IgD-negative memory B cell (primary cell): Measurements from ENCODE around the gene SNAP29. TPM values are rescaled to one million over a fixed set of nuclear protein-coding genes. Genes with fewer than 3 reads are reported as not detected.
"Not testable (repeated sequence)": the region's sequence is repeated elsewhere in the genome, so short reads cannot be mapped to it uniquely, and the experiment has no call there.

Experiments used
- H3K27ac Mint-ChIP-seq, 3 donors: one replicate each; pipeline ENCODE4 v1.8.0; 2020 to 2022; ENCODE audit warnings: mild to moderate bottlenecking in 3 of 3, mixed read lengths in 3 of 3, moderate library complexity in 1 of 3
- H3K27me3 Mint-ChIP-seq: one replicate; pipeline ENCODE4 v1.8.0; 2021; ENCODE audit warnings: mixed read lengths
- H3K36me3 Mint-ChIP-seq: one replicate; pipeline ENCODE4 v1.8.0; 2020; ENCODE audit warnings: mild to moderate bottlenecking, mixed read lengths
- H3K4me1 Mint-ChIP-seq, 3 donors: one replicate each; pipeline ENCODE4 v1.8.0; 2020 to 2022; ENCODE audit warnings: mixed read lengths in 3 of 3, mild to moderate bottlenecking in 1 of 3
- H3K4me3 Mint-ChIP-seq, 4 donors: one replicate each; pipeline ENCODE4 v1.8.0; 2020 to 2022; ENCODE audit warnings: mild to moderate bottlenecking in 4 of 4, mixed read lengths in 4 of 4, moderate library complexity in 3 of 4
- H3K9me3 Mint-ChIP-seq, 3 donors: one replicate each; pipeline ENCODE4 v1.8.0; 2020 to 2021; ENCODE audit warnings: mixed read lengths in 3 of 3, mild to moderate bottlenecking in 1 of 3
- polyA plus RNA-seq: library from polyadenylated mRNA; unstranded; fragments of 300-500 nt; fragmentation: Illumina TruSeq; gene quantifications from one replicate; pipeline ENCODE4 v1.2.3, GENCODE V29; 2021

Gene SNAP29
- polyA plus RNA-seq, 1 donor from 2014 or later, result 23.0 TPM

GRCh38 chr22:20889904-20890540 lies 31.2 kb downstream of the SNAP29 start:
- Mint-ChIP-seq H3K27ac (no peak overlapping the region), H3K4me1 (no peaks in the 10 kb centered on the region), H3K36me3 (peaks cover 10% of the 10 kb centered on the region), H3K9me3 (no peaks in the 10 kb centered on the region), H3K4me3 (no peak overlapping the region), H3K27me3 (no peaks in the 10 kb centered on the region)

- peaks cover 10% of the 10 kb centered on the region for H3K36me3 Mint-ChIP-seq
- H3K4me1 Mint-ChIP-seq, result no peaks in the 10 kb centered on the region
- no peaks in the 10 kb centered on the region for H3K9me3 Mint-ChIP-seq
- no peak overlapping the region for H3K27ac Mint-ChIP-seq
- H3K27me3 Mint-ChIP-seq, result no peaks in the 10 kb centered on the region
- H3K4me3 Mint-ChIP-seq, result no peak overlapping the region
Observed at GRCh38 chr22:20890975-20891374, 32.2 kb downstream of the SNAP29 start.

GRCh38 chr22:20897737-20898136 lies 38.9 kb downstream of the SNAP29 start:
- H3K4me1 Mint-ChIP-seq, H3K36me3 Mint-ChIP-seq, H3K9me3 Mint-ChIP-seq, H3K4me3 Mint-ChIP-seq, H3K27me3 Mint-ChIP-seq, H3K27ac Mint-ChIP-seq: not testable (repeated sequence)

- H3K27me3 Mint-ChIP-seq, result no peaks in the 10 kb centered on the region
- H3K4me1 Mint-ChIP-seq, result no peaks in the 10 kb centered on the region
- H3K27ac Mint-ChIP-seq, result no peak overlapping the region
- H3K4me3 Mint-ChIP-seq, result no peak overlapping the region
- H3K9me3 Mint-ChIP-seq, result no peaks in the 10 kb centered on the region
- H3K36me3 Mint-ChIP-seq, result peaks cover 2% of the 10 kb centered on the region
Observed at GRCh38 chr22:20899827-20900423, 41.1 kb downstream of the SNAP29 start.

- not testable (repeated sequence) for H3K27me3 Mint-ChIP-seq, H3K27ac Mint-ChIP-seq, H3K4me1 Mint-ChIP-seq, H3K9me3 Mint-ChIP-seq, H3K36me3 Mint-ChIP-seq, H3K4me3 Mint-ChIP-seq
Observed at GRCh38 chr22:20901093-20902033, 42.6 kb downstream of the SNAP29 start.

GRCh38 chr22:20903093-20903492 lies 44.3 kb downstream of the SNAP29 start:
- H3K9me3 Mint-ChIP-seq, result no peaks in the 10 kb centered on the region
- H3K27ac Mint-ChIP-seq, result no peak overlapping the region
- H3K4me1 Mint-ChIP-seq, result no peaks in the 10 kb centered on the region
- H3K4me3 Mint-ChIP-seq, result no peak overlapping the region
- H3K36me3 Mint-ChIP-seq, result no peaks in the 10 kb centered on the region
- H3K27me3 Mint-ChIP-seq, result no peaks in the 10 kb centered on the region

- H3K4me3 Mint-ChIP-seq, result no peak overlapping the region
- no peak overlapping the region for H3K27ac Mint-ChIP-seq
- H3K36me3 Mint-ChIP-seq, result no peaks in the 10 kb centered on the region
- no peaks in the 10 kb centered on the region for H3K4me1 Mint-ChIP-seq
- H3K9me3 Mint-ChIP-seq, result no peaks in the 10 kb centered on the region
- no peaks in the 10 kb centered on the region for H3K27me3 Mint-ChIP-seq
Observed at GRCh38 chr22:20904008-20904979, 45.5 kb downstream of the SNAP29 start.

GRCh38 chr22:20904980-20905355 lies 46.2 kb downstream of the SNAP29 start:
- Mint-ChIP-seq H3K4me3 (no peak overlapping the region), H3K27ac (no peak overlapping the region), H3K9me3 (no peaks in the 10 kb centered on the region), H3K36me3 (no peaks in the 10 kb centered on the region), H3K27me3 (no peaks in the 10 kb centered on the region), H3K4me1 (peaks cover 0 to under 1% (median 0%) of the 10 kb centered on the region in 3 donors)

- H3K4me1 Mint-ChIP-seq, result peaks cover 0 to 1% (median 0%) of the 10 kb centered on the region in 3 donors
- H3K27ac Mint-ChIP-seq, result no peak overlapping the region
- no peaks in the 10 kb centered on the region for H3K36me3 Mint-ChIP-seq
- H3K27me3 Mint-ChIP-seq, result no peaks in the 10 kb centered on the region
- H3K4me3 Mint-ChIP-seq, result no peak overlapping the region
- no peaks in the 10 kb centered on the region for H3K9me3 Mint-ChIP-seq
Observed at GRCh38 chr22:20905415-20906386, 46.9 kb downstream of the SNAP29 start.

GRCh38 chr22:20906387-20906767 lies 47.6 kb downstream of the SNAP29 start:
- no peaks in the 10 kb centered on the region for H3K36me3 Mint-ChIP-seq
- H3K27me3 Mint-ChIP-seq, result no peaks in the 10 kb centered on the region
- H3K4me1 Mint-ChIP-seq, result peaks cover 0 to 1% (median 0%) of the 10 kb centered on the region in 3 donors
- no peaks in the 10 kb centered on the region for H3K9me3 Mint-ChIP-seq
- no peak overlapping the region for H3K27ac Mint-ChIP-seq
- H3K4me3 Mint-ChIP-seq, result no peak overlapping the region

GRCh38 chr22:20908717-20909116 lies 49.9 kb downstream of the SNAP29 start:
- not testable (repeated sequence) for H3K4me1 Mint-ChIP-seq, H3K4me3 Mint-ChIP-seq, H3K36me3 Mint-ChIP-seq, H3K27ac Mint-ChIP-seq, H3K9me3 Mint-ChIP-seq, H3K27me3 Mint-ChIP-seq

GRCh38 chr22:20909543-20910303 lies 50.9 kb downstream of the SNAP29 start:
- Mint-ChIP-seq H3K4me3 (no peak overlapping the region), H3K4me1 (peaks cover 1 to 5% (median 3%) of the 10 kb centered on the region in 3 donors), H3K27ac (no peak overlapping the region), H3K36me3 (no peaks in the 10 kb centered on the region), H3K9me3 (no peaks in the 10 kb centered on the region), H3K27me3 (no peaks in the 10 kb centered on the region)

- no peaks in the 10 kb centered on the region for H3K27me3 Mint-ChIP-seq
- H3K4me1 Mint-ChIP-seq, result peaks cover 6 to 12% (median 7%) of the 10 kb centered on the region in 3 donors
- H3K27ac Mint-ChIP-seq, result no peak overlapping the region
- H3K36me3 Mint-ChIP-seq, result no peaks in the 10 kb centered on the region
- H3K4me3 Mint-ChIP-seq, result no peak overlapping the region
- H3K9me3 Mint-ChIP-seq, result no peaks in the 10 kb centered on the region
Observed at GRCh38 chr22:20912494-20912893, 53.7 kb downstream of the SNAP29 start.
